Endothelial cell of umbilical vein (primary cell): ENCODE data around the gene OVOL3. TPM values are rescaled to one million over a fixed set of nuclear protein-coding genes. Genes with fewer than 3 reads are reported as not detected.

ENCODE experiments used
- BruUV-seq: library from RNA; stranded (reverse); fragments of 400-500 nt; replicated peaks from 2 replicates; lab custom pipeline; 2021; lab: Mats Ljungman, UMichigan
- CTCF ChIA-PET: fragments of 300-600, 350-600 bp; sonication (Branson Sonifier 250); formaldehyde crosslinking; loops from one replicate; lab custom pipeline; 2021; ENCODE audit warnings: antibody characterized with exemption, inconsistent platforms; lab: Charles Lee
- POLR2A ChIA-PET: fragments of 300-600, 350-600 bp; sonication (Branson Sonifier 250); formaldehyde crosslinking; loops from one replicate; lab custom pipeline; 2021; ENCODE audit warnings: antibody characterized with exemption, inconsistent platforms; lab: Charles Lee
- DNase-seq: peaks from one replicate; pipeline ENCODE4 v3.0.0-alpha.2; 2011; ENCODE audit warnings: low read depth, low spot score
- FAIRE-seq: peaks from 2 replicates; lab custom pipeline; 2011; peaks lifted over from hg19 to GRCh38; lab: Jason Lieb, UNC
- H2AFZ ChIP-seq: 2 replicates; pipeline ENCODE4 v1.6.0; 2012; ENCODE audit warnings: low read depth, low read length, control low read depth, inconsistent platforms
- H3K27ac ChIP-seq: 2 replicates; pipeline ENCODE4 v1.5.1; 2011; ENCODE audit warnings: low read depth, mild to moderate bottlenecking, control low read depth, low read length, moderate library complexity; ENCODE audit not compliant: insufficient read depth
- H3K27me3 ChIP-seq, 2 experiments: 2 replicates each; pipeline versions ENCODE4 v1.6.0 to v1.6.1; 2011; ENCODE audit warnings: low read length in 2 of 2, mixed read lengths in 1 of 2; ENCODE audit not compliant: control insufficient read depth in 2 of 2, insufficient read depth in 2 of 2
- H3K36me3 ChIP-seq, 2 experiments: 2 replicates in 1 of 2; 3 replicates in 1 of 2; pipeline ENCODE4 v1.5.1; 2011; ENCODE audit warnings: low read length in 2 of 2, mild to moderate bottlenecking in 1 of 2, moderate library complexity in 1 of 2; ENCODE audit not compliant: control insufficient read depth in 2 of 2, insufficient read depth in 2 of 2; ENCODE audit errors: extremely low read depth in 1 of 2
- H3K4me1 ChIP-seq: 3 replicates; pipeline ENCODE4 v1.5.1; 2011; ENCODE audit warnings: mild to moderate bottlenecking, low read length; ENCODE audit not compliant: control insufficient read depth, insufficient read depth; ENCODE audit errors: extremely low read depth
- H3K4me2 ChIP-seq: 2 replicates; pipeline ENCODE4 v1.6.1; 2011; ENCODE audit warnings: low read length, control low read depth, mixed read lengths; ENCODE audit not compliant: insufficient read depth
- H3K4me3 ChIP-seq, 3 experiments: fragments of 200-600 bp in 1 of 3; sonication (generic), shearing (Covaris generic) in 1 of 3; replicated peaks in 1 of 3; 2 replicates each; pipeline ENCODE4 v1.5.1; 2011 to 2016; ENCODE audit warnings: control low read depth in 3 of 3, low read length in 3 of 3, mild to moderate bottlenecking in 2 of 3, inconsistent platforms in 1 of 3, low read depth in 1 of 3, moderate library complexity in 1 of 3; ENCODE audit not compliant: insufficient read depth in 1 of 3
- H3K79me2 ChIP-seq: 2 replicates; pipeline ENCODE4 v1.6.0; 2012; ENCODE audit warnings: low read length, inconsistent platforms; ENCODE audit not compliant: control insufficient read depth, insufficient read depth
- H3K9ac ChIP-seq: replicated peaks from 2 replicates; pipeline ENCODE3; 2011; ENCODE audit warnings: low read length, control low read depth; ENCODE audit not compliant: insufficient read depth; ENCODE audit errors: extremely low read depth
- H3K9me1 ChIP-seq: replicated peaks from 3 replicates; pipeline ENCODE4 v1.6.0; 2011; ENCODE audit warnings: mild to moderate bottlenecking, low read length; ENCODE audit not compliant: control insufficient read depth, insufficient read depth; ENCODE audit errors: extremely low read depth
- H3K9me3 ChIP-seq: replicated peaks from 2 replicates; pipeline ENCODE4 v1.5.1; 2012; ENCODE audit warnings: low read length, inconsistent platforms; ENCODE audit not compliant: control insufficient read depth, insufficient read depth
- H4K20me1 ChIP-seq: replicated peaks from 2 replicates; pipeline ENCODE3; 2011; ENCODE audit warnings: mild to moderate bottlenecking, low read length; ENCODE audit not compliant: control insufficient read depth, insufficient read depth; ENCODE audit errors: extremely low read depth
- EZH2 ChIP-seq: IDR thresholded peaks from 2 replicates; pipeline ENCODE4 v1.6.1; 2012; ENCODE audit warnings: borderline replicate concordance, low read depth, mild to moderate bottlenecking, moderate library complexity, low read length, inconsistent platforms; ENCODE audit not compliant: severe bottlenecking
- FOS ChIP-seq: IDR thresholded peaks from 2 replicates; pipeline ENCODE4 v1.6.1; 2011; ENCODE audit warnings: mild to moderate bottlenecking, low read length, moderate library complexity, borderline replicate concordance; ENCODE audit not compliant: insufficient read depth
- GATA2 ChIP-seq: IDR thresholded peaks from 2 replicates; pipeline ENCODE4 v1.7.0; 2011; ENCODE audit warnings: low read depth, mild to moderate bottlenecking, moderate library complexity, mixed read lengths, low read length; ENCODE audit not compliant: insufficient read length, insufficient read depth
- JUN ChIP-seq: IDR thresholded peaks from 2 replicates; pipeline ENCODE4 v1.6.1; 2011; ENCODE audit warnings: borderline replicate concordance, low read depth; ENCODE audit not compliant: insufficient read length, insufficient read depth
- MYC ChIP-seq: IDR thresholded peaks from one replicate; pipeline ENCODE4 v1.6.1; 2011; ENCODE audit warnings: mild to moderate bottlenecking, low read depth, low read length
- POLR2A ChIP-seq: IDR thresholded peaks from 2 replicates; pipeline ENCODE4 v1.6.1; 2012; ENCODE audit warnings: low read depth, mild to moderate bottlenecking, control low read depth, low read length
- POLR2AphosphoS5 ChIP-seq: IDR thresholded peaks from 2 replicates; pipeline ENCODE4 v1.6.1; 2012; ENCODE audit warnings: low read depth, mild to moderate bottlenecking, control low read depth, low read length, moderate library complexity; ENCODE audit not compliant: insufficient read depth
- dilution Hi-C: fragments of 300-500 bp; cut with MboI; formaldehyde crosslinking; loops from one replicate; pipeline ENCODE4 v1.15.0; 2019; ENCODE audit warnings: low sequenced_read_pairs; ENCODE audit not compliant: extremely low pct_ligation_motif_present
- intact Hi-C: fragments of 100-400 bp; cut with micrococcal nuclease; formaldehyde crosslinking; loops from one replicate; pipeline ENCODE4 v1.10.0; 2022
- polyA plus RNA-seq, 4 experiments: library from polyadenylated mRNA; depleted of rRNA in 3 of 4; stranded (reverse) in 3 of 4; unstranded in 1 of 4; fragments of >200 nt; gene quantifications; 2 replicates each; pipeline versions ENCODE4 v1.2.1 to v1.2.3, GENCODE V29; 2011 to 2012; ENCODE audit warnings: missing spikeins in 1 of 4
- total RNA-seq: library from RNA; stranded (reverse); gene quantifications from 2 replicates; pipeline ENCODE4 v1.2.3, GENCODE V29; 2021
- TF ChIP-seq, protein P1 (sequence below): IDR thresholded peaks from 2 replicates; pipeline ENCODE4 v1.6.1; 2011; ENCODE audit not compliant: insufficient read depth, insufficient read length

Gene OVOL3
- total and polyA plus RNA-seq, 2 donors (not counting 3 experiments of a cell fraction or from before 2014, with no cell fraction given) = not detected

DNA sequence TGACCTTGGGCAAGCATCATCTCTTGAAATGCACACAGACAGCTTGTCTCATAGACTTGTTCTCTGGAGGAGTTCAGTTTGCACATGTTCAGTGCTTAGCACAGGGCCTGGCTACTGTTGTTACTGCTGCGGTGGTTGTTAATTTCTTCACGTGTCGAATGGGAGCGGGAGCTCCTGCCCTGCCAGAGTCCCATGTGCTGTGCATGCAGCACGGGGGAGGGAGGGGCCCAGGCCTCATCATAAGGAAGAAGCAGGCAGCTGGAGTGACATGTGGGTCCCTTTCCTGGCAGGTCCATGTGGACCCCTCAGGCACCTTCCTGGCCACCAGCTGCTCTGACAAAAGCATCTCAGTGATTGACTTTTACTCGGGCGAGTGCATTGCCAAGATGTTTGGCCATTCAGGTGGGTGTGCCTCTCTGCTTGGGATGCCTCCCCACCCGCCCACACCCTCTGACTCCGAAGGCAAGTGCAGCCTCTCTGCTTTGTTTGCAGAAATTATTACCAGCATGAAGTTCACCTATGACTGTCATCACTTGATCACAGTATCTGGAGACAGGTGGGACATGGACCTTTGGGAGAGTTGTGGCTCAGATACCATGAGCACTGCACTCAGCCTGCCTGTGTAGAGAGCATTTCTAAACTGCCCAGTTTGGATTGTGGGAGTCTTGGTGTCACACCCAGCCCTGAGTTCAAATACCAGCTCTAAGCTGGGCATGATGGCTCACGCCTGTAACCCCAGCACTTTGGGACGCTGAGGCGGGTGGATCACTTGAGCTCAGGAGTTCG lies 19.8 kb upstream of the OVOL3 start:
- no peak overlapping the region for H2AFZ ChIP-seq
- H4K20me1 ChIP-seq = no peaks in the 10 kb centered on the region
- no peak overlapping the region for H3K4me2 ChIP-seq
- H3K9me3 ChIP-seq = no peaks in the 10 kb centered on the region
- no TSS peak for BruUV-seq
- DNase-seq (no peak), FAIRE-seq (no peak)
- H3K4me1 ChIP-seq = no peaks in the 10 kb centered on the region
- no peak overlapping the region for H3K27ac ChIP-seq
- TF ChIP-seq MYC (no peak), POLR2AphosphoS5 (no peak), GATA2 (no peak), POLR2A (no peak), JUN (no peak), EZH2 (no peak), FOS (no peak)
- TF ChIP-seq, protein P1, sequence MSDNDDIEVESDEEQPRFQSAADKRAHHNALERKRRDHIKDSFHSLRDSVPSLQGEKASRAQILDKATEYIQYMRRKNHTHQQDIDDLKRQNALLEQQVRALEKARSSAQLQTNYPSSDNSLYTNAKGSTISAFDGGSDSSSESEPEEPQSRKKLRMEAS = no peak
- no peaks in the 10 kb centered on the region for H3K79me2 ChIP-seq
- no peaks in the 10 kb centered on the region for H3K9me1 ChIP-seq
- intact Hi-C loops (no loop called here), dilution Hi-C loops (no loop called here)
- POLR2A ChIA-PET = no interaction called here
- H3K36me3 ChIP-seq = peaks cover 3 to 5% of the 10 kb centered on the region in 2 experiments
- no peak overlapping the region for H3K9ac ChIP-seq
- H3K27me3 ChIP-seq = no peaks in the 10 kb centered on the region
- CTCF ChIA-PET = interaction anchor here (1.5 kb wide), 1 partner anchor 30 kb away, joined by 4 read pairs; no protein-coding TSS in a partner anchor
- H3K4me3 ChIP-seq = no peak overlapping the region
